ENCODE data around the gene HDAC10.

DNA sequence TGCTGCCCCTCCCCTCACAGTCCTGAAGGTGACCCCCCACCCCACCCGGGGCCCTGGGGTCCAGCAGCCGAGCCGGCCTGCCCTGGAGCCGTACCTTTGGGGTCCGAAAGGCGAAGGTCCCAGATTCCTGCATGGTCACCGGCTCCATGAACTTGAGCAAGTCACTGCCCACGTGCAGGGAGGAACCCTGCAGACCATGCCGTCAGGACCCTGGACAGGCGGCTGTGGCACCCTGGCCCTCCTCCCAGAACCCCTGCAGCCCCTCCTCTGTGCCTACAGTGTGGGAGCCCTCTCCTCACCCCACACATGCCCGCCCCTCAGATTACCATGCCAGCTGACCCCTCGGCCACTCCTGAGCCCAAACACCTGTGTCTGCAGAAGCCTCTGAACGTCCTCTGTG is 33.4 kb upstream of the HDAC10 start:
- no peak for TF ChIP-seq POLR2A (IDR thresholded peaks at IDR 0.05)
- TF ChIP-seq, protein P1, sequence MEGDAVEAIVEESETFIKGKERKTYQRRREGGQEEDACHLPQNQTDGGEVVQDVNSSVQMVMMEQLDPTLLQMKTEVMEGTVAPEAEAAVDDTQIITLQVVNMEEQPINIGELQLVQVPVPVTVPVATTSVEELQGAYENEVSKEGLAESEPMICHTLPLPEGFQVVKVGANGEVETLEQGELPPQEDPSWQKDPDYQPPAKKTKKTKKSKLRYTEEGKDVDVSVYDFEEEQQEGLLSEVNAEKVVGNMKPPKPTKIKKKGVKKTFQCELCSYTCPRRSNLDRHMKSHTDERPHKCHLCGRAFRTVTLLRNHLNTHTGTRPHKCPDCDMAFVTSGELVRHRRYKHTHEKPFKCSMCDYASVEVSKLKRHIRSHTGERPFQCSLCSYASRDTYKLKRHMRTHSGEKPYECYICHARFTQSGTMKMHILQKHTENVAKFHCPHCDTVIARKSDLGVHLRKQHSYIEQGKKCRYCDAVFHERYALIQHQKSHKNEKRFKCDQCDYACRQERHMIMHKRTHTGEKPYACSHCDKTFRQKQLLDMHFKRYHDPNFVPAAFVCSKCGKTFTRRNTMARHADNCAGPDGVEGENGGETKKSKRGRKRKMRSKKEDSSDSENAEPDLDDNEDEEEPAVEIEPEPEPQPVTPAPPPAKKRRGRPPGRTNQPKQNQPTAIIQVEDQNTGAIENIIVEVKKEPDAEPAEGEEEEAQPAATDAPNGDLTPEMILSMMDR (IDR thresholded peaks at IDR 0.05): no peak

All from thyroid gland (tissue), 4 donors.